Measurements from ENCODE around the gene CATSPERE. TPM values are rescaled to one million over a fixed set of nuclear protein-coding genes. Genes with fewer than 3 reads are reported as not detected.
"Not testable (repeated sequence)": the region's sequence is repeated elsewhere in the genome, so short reads cannot be mapped to it uniquely, and the experiment has no call there.

The CATSPERE gene
- total RNA-seq, 1 donor from 2014 or later, result 0.72 TPM

DNA sequence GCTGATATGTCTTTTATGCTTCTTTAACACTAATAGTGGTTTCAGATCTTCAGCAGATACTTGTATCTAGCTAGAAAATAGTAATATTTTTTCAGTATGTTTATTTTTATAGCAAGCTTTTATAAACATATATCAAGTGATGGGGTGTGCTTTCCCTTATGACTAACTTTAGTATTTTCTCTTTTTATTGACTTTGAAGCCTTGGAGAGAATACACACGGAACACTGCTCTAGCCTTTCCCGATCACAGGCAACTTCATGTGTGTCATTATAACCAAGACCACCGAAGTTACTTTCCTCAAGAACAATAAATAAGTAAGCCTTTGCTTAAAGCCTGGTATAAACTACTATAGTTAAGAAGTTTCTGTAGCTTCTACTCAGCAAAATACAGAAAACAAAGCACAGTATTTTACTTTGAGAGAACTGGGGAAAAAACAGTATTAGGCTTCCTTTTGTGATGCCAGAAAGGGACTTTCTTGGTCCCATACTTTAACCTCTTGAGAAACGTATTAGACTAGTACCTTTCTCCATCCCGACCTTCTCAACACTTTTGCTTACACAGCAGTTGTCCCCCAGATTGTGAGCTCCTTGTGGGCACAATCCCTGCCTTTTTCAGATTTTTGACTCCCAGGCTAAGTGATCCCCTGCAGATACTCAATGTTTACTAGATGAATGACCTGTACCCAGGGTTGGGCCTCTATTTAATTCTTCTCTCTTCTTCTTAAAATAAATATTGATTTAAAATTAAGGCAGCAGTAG, 12.6 kb upstream of the CATSPERE start:
- DNase-seq (ENCODE audit: low spot score), result no peak

DNA sequence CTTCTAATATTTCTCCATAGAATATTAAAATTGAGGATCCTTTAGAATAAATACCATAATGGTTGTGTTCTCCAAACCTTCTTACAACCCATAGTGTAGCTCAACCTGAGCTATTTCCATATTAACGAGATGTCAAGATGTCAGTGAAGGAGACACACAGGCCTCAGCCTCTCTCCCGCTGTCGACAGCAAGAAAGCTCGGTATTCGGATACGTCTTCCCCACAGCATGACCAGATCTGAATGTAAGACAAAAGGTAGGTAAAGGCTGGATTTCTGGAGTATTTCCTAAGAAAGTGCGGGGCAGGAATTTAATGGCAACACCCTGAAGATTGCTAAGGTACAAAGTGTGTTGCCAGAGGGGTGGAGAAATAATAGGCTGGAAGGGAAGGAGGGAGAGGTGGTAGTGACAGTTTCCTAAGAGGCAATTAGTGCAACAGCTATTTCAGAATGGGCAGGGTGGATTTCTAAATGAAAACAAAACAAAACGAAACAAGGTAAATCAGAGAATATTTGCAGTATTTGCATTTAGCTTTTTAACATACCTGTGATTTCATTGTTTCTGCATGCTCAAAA, 11.1 kb upstream of the CATSPERE start:
- DNase-seq (ENCODE audit: low spot score), result no peak

DNA sequence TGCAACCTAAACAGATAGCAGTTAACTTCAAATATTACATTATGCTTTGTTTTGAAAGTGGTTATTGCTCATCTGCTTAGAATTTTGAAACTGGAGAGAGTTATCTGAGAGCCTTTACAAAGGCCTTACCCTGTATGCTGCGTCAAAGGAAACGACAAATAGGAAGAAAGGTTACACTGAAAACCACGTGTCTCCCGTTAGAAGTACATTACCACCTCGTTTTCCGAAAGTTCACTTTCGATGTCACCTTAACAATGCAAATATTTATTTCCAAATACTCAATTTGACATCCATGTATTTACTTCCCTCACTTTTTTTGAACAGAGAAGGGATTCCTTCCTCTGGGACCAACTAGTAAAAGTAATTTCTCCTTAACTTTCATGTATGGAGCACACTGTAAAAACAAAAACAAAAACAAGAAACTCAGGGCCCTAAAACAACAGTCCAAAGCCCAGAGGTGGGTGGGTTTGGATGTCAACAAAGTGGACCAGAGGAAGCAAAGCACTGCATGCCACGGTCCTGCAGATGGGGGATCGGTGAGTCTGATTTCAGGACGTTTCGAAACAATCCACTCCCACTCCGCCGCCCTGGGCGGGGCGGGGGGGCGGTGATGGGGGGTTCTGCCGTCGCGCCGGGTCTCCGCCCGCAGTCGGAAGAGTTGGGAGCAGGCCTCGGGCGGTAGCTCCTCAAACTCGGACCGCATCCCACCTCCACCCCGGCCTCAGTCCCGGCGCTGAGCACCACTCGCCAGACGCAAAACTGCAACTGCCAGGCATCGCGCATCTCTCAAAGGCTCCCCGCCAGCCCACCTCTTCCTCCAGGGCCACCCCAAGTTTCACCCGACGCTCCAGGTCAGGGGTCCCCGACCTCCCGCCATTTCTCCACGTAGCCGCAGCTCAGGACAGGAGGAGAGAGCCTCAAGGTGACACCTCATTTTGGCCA, 10.2 kb upstream of the CATSPERE start:
- DNase-seq (ENCODE audit: low spot score), result peak; percentile 34

DNA sequence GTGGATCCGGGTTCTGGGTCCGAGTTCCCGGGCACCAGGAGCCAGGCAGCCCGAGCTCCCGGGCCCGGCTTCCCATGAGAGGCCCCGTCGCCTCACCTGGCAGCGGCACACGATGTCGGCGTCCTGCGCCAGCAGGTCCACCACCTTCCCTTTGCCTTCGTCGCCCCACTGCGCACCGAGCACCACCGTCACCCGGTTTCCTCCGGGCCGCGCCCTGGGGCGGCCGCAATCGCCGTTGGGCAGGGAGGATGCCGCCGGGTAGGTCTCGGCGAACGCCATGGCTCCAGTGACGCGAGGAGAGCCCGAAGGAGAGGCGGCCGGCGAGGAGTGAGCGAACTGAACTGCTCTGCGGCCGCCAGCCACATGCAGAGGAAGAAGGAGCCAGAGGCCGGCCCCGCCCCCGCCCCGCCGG, 9.5 kb upstream of the CATSPERE start, which contains the start of gene ADSS2:
ADSS2 (minus strand) TSS at position 371 of the 412 bp plus-strand sequence; CDS start at position 279, 92 bp downstream.
- no peak for DNase-seq (ENCODE audit: low spot score)

DNA sequence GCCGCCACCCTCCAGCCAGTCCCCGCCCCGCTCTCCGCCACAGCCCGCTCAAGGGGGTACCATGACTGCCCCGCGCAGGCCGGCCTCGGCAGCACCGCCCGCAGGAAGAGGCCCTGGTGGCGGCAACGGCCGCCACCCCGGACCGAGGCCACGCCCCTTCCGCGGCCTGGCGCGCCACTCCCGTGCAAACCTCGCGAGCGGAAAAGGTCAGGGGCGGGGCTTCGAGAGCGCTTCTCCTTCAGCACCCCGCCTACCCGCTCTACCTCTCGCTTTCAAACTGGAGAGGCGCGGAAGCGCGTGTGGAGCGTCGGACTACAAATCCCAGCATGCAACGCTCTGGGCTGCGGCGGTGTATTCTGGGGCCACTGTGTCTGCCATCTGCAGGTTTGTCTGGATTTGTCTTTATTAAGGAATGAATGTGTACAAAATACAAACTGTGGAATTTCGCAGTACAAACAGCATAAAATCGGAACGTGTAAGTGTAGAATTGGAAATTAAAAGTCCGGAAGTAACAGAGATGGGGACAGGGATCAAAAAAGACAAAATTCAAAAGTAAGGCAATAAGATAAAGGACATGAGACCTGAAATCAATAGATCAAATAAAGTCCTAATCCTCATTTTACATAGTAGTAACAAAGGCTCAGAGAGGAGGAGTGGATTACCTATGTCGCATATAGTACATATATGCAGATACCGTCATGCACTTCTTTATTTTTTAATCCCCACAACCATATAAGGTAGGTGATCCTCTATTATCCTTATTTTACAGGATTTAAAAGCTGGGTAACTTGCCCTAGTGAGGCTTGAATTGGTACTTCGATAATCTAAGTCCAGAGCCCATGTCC, 8.9 kb upstream of the CATSPERE start:
- DNase-seq (ENCODE audit: low spot score), result peak; percentile 100

DNA sequence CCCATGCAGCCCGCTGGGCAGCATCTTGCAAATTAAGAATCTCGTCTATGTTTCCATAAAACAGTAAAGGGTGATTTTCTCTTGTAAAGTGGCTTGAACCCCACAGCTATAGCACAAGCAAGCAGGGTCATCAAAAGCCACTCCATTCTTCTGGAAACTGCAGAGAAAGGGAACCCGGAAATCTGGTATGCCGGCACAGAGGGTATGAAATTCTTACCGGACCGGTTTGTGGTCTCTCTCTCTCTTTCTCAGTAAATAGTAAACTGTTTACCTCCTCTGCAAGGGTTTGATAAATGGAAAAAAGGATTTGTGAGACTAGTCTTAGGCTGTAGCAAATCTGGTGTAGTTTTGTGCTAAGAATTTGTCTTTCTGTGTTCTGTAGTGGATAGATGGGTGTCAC, 6.7 kb upstream of the CATSPERE start:
- DNase-seq (ENCODE audit: low spot score), result no peak

DNA sequence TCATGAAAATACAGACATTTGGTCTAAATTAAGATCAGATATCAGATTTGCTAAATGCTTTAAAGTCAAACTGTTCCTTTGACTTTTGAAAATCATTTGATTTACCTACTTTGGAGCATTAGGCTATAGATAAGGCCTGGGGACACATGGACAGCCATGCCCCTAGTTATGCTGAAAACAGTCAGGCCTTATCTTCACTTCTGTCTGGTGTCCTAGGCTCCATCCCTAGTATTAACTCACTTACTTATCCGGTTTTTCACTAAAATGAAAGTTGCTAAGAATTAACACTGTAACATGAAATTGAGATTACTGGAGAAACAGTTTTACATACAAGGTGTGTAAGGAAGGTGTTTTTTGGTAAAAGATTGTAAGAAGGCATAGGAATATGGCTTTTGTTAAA, 4.5 kb upstream of the CATSPERE start:
- no peak for DNase-seq (ENCODE audit: low spot score)

DNA sequence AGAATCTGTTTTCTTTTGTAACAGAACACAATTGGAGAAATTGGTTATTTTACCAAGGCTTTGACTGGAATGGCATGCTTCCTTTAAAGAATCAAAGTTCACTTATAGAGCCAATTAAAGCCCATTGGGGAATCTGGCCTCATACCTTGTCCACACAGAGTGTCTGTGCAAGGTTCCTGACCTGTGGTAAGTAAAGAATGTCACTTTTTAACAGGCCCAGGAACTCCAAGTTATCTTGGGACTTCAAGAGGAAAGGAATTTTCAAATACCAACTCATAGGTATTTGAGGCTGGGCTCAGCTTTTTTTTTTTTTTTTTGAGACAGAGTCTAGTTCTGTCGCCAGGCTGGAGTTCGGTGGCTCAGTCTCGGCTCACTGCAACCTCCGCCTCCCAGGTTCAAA, 2.3 kb upstream of the CATSPERE start:
- DNase-seq (ENCODE audit: low spot score), result no peak

DNA sequence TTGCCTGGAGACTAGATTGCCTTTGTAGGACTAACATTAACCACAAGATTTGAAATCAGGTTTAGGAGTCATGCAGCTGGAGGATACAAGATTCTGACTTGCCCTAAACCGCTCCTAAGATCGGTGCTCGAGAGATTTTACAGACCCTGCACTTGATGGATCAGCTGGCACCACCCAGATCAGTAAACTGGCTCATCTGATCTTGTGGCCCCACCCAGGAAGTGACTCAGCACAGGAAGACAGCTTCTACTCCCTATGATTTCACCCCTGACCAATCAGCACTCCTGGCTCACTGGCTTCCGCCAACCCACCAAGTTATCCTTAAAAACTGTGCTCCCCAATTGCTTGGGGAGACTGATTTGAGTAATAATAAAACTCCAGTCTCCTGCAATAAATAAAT, 876 bp upstream of the CATSPERE start:
- no peak for DNase-seq (ENCODE audit: low spot score)

DNA sequence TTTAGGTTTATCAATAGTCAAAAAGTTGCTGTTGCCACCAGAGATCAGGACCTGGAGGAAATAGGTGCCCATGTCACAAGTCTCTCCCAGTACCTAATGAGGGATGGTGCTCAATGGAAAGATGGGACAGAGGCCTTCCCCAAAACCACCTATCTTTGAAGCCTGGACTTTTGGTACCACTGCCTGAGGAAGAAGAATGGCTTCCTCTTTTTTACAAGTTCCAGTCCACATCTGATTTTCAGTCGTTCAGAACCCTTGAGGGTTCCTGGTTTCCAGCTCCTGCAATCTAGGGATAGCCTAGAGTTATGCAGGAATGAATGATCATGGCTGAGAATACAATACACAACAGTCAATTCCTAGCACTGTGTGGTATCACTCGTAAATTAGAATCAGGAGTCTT, 5.7 kb downstream of the CATSPERE start:
- DNase-seq (ENCODE audit: low spot score), result no peak

DNA sequence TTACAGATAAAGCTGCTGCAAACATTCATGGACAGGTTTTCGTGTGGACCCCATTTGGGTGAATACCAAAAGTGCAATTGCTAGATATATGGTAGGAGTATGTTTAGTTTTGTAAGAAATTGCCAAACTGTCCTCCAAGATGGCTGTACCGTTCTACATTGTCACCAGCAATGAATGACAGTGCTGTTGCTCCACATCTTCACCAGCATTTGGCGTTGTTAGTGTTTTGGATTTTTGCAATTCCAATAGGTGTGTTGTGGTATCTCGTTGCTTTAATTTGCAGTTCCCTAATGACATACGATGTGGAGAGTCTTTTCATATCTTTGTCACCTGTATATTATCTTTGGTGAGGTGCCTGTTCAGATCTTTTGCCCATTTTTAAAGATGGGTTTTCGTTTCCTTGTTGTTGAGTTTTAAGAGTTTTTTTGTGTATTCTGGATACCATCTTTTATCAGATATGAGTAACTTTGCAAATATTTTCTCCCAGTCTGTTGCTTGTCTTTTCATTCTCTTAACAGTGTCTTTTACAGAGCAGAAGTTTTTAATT, 12.1 kb downstream of the CATSPERE start:
- DNase-seq (ENCODE audit: low spot score), result no peak

DNA sequence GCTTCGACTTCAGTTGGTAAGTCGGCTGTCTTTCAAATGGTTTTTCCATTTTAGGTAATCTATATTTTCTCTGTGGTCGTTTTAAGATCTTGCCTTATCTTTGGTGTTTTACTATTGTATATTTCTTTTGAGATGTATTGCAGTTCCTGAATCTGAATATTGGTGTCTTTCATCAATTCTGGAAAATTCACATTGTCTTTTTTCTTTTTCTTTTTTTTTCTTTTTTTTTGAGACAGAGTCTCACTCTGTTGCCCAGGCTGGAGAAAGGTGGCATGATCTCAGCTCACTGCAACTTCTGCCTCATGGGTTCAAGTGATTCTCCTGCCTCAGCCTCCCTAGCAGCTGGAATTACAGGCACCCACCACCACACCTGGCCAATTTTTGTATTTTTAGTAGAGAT, 23.9 kb downstream of the CATSPERE start:
- not testable (repeated sequence) for DNase-seq (ENCODE audit: low spot score)

DNA sequence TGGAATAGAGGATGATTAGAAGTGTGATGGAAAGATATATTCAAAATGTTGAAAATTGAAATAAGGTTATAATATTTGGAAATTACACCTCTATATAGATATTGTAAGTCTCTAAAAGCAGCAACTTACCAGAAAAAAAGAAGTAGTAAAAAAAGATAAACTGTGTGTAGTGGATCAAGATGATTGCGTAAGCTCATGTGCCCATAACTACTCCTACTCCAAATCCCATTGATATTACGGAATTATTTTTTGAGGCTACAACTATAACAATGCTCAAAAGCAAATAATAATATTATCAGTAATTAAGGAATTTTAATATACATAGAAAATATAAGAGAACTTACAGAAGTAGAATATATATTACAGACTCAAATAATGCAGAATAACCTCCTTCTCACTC, 33.6 kb downstream of the CATSPERE start:
- no peak for DNase-seq (ENCODE audit: low spot score)

DNA sequence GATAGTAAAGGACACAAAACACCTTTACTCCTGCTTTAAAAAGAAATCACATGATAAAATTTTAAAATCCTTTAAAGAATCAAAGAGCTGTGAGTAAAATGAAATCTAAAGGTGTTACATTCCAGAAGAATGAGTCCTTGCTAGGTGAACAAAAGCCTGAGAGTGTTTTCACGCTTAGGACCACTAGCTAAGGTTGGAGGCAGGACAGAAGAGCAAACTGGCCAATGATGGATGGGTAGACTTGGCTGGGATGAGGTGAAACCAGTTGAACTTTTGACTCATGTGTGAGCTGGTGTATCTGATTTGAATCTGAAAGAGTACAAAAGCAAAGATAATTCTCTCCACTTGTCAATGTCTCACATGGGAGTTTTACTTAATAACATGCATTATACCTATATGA, 35.1 kb downstream of the CATSPERE start:
- DNase-seq (ENCODE audit: low spot score), result no peak

DNA sequence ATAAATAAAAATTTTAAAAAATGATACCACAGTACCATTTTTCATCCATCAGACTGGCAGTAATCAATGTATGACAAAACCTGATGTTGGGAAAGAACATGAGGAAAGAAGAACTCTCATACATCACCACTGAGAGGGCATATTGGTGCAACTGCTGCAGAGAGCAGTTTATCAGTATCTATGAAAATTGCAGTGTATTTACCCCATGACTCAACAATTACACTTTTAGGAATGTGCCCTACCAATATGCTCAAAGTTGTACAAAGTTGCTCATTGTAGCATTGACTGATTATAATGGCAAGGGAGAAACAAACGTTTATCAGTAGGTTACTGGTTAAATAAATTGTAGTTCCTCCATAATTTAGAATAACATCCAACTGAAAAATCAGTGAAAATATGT, 36.7 kb downstream of the CATSPERE start:
- DNase-seq (ENCODE audit: low spot score), result no peak

DNA sequence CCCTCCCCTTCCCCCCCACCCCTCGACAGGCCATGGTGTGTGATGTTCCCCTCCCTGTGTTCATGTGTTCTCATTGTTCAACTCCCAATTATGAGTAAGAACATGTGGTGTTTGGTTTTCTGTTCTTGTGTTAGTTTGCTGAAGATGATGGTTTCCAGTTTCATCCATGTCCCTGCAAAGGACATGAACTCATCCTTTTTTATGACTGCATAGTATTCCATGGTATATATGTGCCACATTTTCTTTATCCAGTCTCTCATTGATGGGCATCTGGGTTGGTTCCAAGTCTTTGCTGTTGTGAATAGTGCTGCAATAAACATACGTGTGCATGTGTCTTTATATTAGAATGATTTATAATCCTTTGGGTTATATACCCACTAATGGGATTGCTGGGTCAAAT, 38.4 kb downstream of the CATSPERE start:
- DNase-seq (ENCODE audit: low spot score), result not testable (repeated sequence)

DNA sequence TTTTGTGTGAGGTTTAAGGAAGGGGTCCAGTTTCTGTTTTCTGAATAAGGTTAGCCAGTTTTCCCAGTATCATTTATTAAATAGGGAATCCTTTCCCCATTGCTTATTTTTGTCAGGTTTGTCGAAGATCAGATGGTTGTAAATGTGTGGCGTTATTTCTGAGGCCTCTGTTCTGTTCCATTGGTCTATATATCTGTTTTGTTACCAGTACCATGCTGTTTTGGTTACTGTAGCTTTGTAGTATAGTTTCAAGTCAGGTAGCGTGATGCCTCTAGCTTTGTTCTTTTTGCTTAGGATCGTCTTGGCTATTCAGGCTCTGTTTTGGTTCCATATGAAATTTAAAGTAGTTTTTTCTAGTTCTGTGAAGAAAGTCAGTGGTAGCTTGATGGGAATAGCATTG, 39.4 kb downstream of the CATSPERE start:
- not testable (repeated sequence) for DNase-seq (ENCODE audit: low spot score)

DNA sequence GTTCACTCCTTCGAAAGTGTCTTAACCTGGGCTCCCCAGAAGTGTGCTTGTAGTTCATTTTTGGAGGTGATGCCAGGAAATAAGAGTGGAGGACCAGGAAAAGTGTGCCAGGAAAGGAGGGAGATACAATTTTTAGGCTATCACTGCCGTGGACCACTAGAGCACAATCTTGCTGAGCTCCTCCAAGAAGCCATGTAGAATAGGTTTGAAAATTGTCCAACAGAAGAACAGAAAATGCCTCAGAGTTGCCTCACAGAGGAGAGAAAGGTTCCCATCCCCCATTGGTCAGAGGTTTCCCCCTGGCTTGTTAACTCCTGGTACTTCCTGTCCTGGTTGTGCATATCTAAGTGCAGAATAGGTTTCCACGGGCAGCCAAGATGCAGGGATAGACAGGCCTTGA, 41.6 kb downstream of the CATSPERE start:
- no peak for DNase-seq (ENCODE audit: low spot score)

DNA sequence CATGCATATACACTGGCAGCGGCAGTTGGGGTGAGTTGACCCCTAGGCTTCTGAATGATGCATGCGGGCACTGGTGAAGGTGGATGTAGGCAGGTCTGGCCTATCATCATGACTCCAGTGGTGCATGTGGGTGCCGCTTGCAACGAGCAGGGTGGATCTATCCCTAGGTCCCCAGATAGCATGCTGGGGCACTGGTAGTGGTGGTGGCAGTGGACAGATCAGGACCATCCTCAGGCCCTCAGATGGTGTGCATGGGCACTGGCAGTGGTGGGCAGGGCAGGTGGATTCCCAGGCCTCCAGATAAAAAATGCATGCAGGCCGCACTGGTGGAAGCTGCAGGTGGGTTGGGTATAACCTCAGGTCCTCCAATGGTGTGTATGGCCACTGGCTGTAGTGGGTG, 52.4 kb downstream of the CATSPERE start:
- DNase-seq (ENCODE audit: low spot score), result no peak

DNA sequence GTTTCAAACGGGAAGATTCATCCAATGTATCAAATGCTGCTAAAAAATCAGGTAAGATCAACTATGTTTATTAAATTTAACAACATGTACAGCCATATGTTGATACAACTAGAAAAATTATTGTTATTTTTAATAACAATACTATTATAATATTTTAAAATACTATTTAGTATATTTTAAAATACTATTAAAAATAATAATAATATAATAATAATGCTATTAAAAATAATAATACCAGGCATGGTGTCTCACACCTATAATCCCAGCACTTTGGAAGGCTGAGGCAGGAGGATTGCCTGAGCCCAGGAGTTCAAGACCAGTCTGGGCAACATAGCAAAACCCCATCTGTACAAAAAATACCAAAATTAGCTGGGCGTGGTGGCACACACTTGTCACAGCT, 54.6 kb downstream of the CATSPERE start:
- no peak for DNase-seq (ENCODE audit: low spot score)

DNA sequence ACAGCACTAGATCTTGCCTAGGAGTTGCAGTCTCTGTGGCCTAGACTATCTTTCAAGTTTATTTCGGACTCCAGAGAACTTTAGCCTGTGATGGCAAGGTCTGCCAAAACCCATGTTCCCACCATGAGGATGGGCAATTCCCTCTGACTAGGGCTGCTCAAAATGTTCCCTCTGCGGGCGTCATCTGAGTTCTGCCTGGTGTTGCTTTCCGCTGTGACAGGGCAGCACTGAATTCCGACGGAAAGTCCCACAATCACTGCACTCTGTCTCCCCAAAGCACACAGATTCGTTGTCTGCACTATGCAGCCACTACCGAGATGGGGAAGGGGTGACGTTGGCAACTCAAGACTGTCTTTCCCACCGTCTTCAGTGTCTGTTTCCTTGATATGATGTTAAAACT, 75.2 kb downstream of the CATSPERE start:
- DNase-seq (ENCODE audit: low spot score), result no peak
